ENCODE results near the gene NPRL2. TPM values are rescaled to one million over a fixed set of nuclear protein-coding genes. Genes with fewer than 3 reads are reported as not detected.

NPRL2 gene
- total and polyA plus RNA-seq, 9 of the 15 experiments (the other 6 are each of a cell fraction or from before 2014, with no cell fraction given): 17.4 to 40.4 (median 24.4) TPM

GRCh38 chr3:50297896-50298725 is 52.5 kb downstream of the NPRL2 start (continued):
- TF ChIP-seq POU5F1 (IDR thresholded peaks at IDR 0.05; ENCODE audit: borderline replicate concordance, low read depth, low read length, partially characterized antibody) (no peak), PRDM10 (IDR thresholded peaks at IDR 0.05; ENCODE audit: partially characterized antibody) (peak; percentile 6), MAFF (IDR thresholded peaks at IDR 0.05; ENCODE audit: low read length) (no peak), GABPB2 (CRISPR knock-in tag; conservative IDR thresholded peaks at IDR 0.05) (no peak), KLF1 (tag; IDR thresholded peaks at IDR 0.05) (no peak), TEAD4 (IDR thresholded peaks at IDR 0.05; ENCODE audit: low read length) (no peak), TEAD4 (CRISPR knock-in tag; IDR thresholded peaks at IDR 0.05; ENCODE audit: borderline replicate concordance) (no peak), NCOR1 (IDR thresholded peaks at IDR 0.05) (no peak), ZNF778 (CRISPR knock-in tag; IDR thresholded peaks at IDR 0.05) (no peak)

Measured in K562 (cell line).